IMR-90 (cell line): ENCODE results near the gene CD6. TPM values are rescaled to one million over a fixed set of nuclear protein-coding genes. Genes with fewer than 3 reads are reported as not detected.

Experiments
- ATAC-seq: fragments of 200-7000 bp; cut with Tn5 transposase; 2 replicates; pipeline ENCODE4 v1.9.1; 2020; ENCODE audit warnings: low read depth, mild to moderate bottlenecking, moderate library complexity
- BruUV-seq: library from RNA; stranded (reverse); fragments of 400-500 nt; replicated peaks from 2 replicates; lab custom pipeline; 2021; lab: Mats Ljungman, UMichigan
- CTCF ChIA-PET: fragments of 300-600 bp; formaldehyde crosslinking; extraction: SDS; loops from one replicate; lab custom pipeline; 2021; ENCODE audit warnings: antibody characterized with exemption; lab: Yijun Ruan, JAX
- POLR2A ChIA-PET: fragments of 300-600 bp; sonication (Branson Sonifier 250); formaldehyde crosslinking; loops from one replicate; lab custom pipeline; 2022; ENCODE audit warnings: antibody characterized with exemption; ENCODE audit not compliant: unreplicated experiment; lab: Charles Lee
- DNase-seq: peaks from one replicate; pipeline ENCODE4 v3.0.0; 2013
- H2AFZ ChIP-seq: replicated peaks from 2 replicates; pipeline ENCODE3; 2013; ENCODE audit warnings: low read length, mild to moderate bottlenecking; ENCODE audit not compliant: poor library complexity
- H2AK5ac ChIP-seq: 2 replicates; pipeline ENCODE4 v1.6.1; 2013; ENCODE audit warnings: low read depth, low read length, inconsistent platforms
- H2AK9ac ChIP-seq: replicated peaks from 2 replicates; pipeline ENCODE3; 2013; ENCODE audit warnings: mild to moderate bottlenecking, low read depth, low read length, moderate library complexity; ENCODE audit not compliant: poor library complexity
- H2BK120ac ChIP-seq: 2 replicates; pipeline ENCODE4 v1.6.1; 2013; ENCODE audit warnings: low read depth, low read length, inconsistent platforms
- H2BK15ac ChIP-seq: 3 replicates; pipeline ENCODE4 v1.6.1; 2013; ENCODE audit warnings: low read depth, low read length, inconsistent platforms
- H2BK20ac ChIP-seq: 2 replicates; pipeline ENCODE4 v1.6.1; 2013; ENCODE audit warnings: low read depth, mild to moderate bottlenecking, inconsistent platforms, low read length, moderate library complexity
- H2BK5ac ChIP-seq: 2 replicates; pipeline ENCODE4 v1.6.1; 2013; ENCODE audit warnings: mild to moderate bottlenecking, low read depth, low read length, inconsistent platforms; ENCODE audit not compliant: poor library complexity, severe bottlenecking
- H3K14ac ChIP-seq: replicated peaks from 2 replicates; pipeline ENCODE4 v1.6.1; 2013; ENCODE audit warnings: low read depth, low read length, inconsistent platforms
- H3K18ac ChIP-seq: 2 replicates; pipeline ENCODE4 v1.6.1; 2013; ENCODE audit warnings: low read depth, low read length, control low read depth
- H3K23ac ChIP-seq: 2 replicates; pipeline ENCODE4 v1.6.1; 2013; ENCODE audit warnings: low read depth, low read length, inconsistent platforms
- H3K27ac ChIP-seq: 2 replicates; pipeline ENCODE4 v1.5.1; 2013; ENCODE audit warnings: mild to moderate bottlenecking, control low read depth, low read length; ENCODE audit not compliant: insufficient read depth
- H3K27me3 ChIP-seq: 2 replicates; pipeline ENCODE4 v1.6.1; 2013; ENCODE audit warnings: low read length; ENCODE audit not compliant: control insufficient read depth, insufficient read depth
- H3K36me3 ChIP-seq: 2 replicates; pipeline ENCODE4 v1.6.1; 2013; ENCODE audit warnings: low read length, mixed read lengths; ENCODE audit not compliant: control insufficient read depth, insufficient read depth
- H3K4ac ChIP-seq: 2 replicates; pipeline ENCODE4 v1.6.1; 2013; ENCODE audit warnings: low read depth, low read length, inconsistent platforms
- H3K4me1 ChIP-seq: 2 replicates; pipeline ENCODE4 v1.6.1; 2013; ENCODE audit warnings: low read length, mixed read lengths; ENCODE audit not compliant: control insufficient read depth, insufficient read depth
- H3K4me2 ChIP-seq: 2 replicates; pipeline ENCODE4 v1.6.1; 2013; ENCODE audit warnings: low read depth, mild to moderate bottlenecking, control low read depth, low read length, moderate library complexity
- H3K4me3 ChIP-seq: 2 replicates; pipeline ENCODE4 v1.5.1; 2013; ENCODE audit warnings: low read depth, mild to moderate bottlenecking, control low read depth, low read length, moderate library complexity; ENCODE audit not compliant: insufficient read depth
- H3K56ac ChIP-seq: 2 replicates; pipeline ENCODE4 v1.6.1; 2013; ENCODE audit warnings: low read length, inconsistent platforms; ENCODE audit not compliant: insufficient read depth; ENCODE audit errors: extremely low read depth
- H3K79me1 ChIP-seq, 2 experiments: 2 replicates each; pipeline ENCODE4 v1.6.1; 2013; ENCODE audit warnings: low read length in 2 of 2, inconsistent platforms in 1 of 2, low read depth in 1 of 2
- H3K9ac ChIP-seq: 2 replicates; pipeline ENCODE4 v1.6.1; 2013; ENCODE audit warnings: low read depth, low read length, control low read depth
- H3K9me1 ChIP-seq: 2 replicates; pipeline ENCODE4 v1.6.1; 2013; ENCODE audit warnings: low read length, inconsistent platforms; ENCODE audit not compliant: insufficient read depth
- H3K9me3 ChIP-seq: 2 replicates; pipeline ENCODE4 v1.6.1; 2013; ENCODE audit warnings: low read length; ENCODE audit not compliant: control insufficient read depth, insufficient read depth
- H4K20me1 ChIP-seq: 2 replicates; pipeline ENCODE4 v1.6.1; 2013; ENCODE audit warnings: low read length, inconsistent platforms; ENCODE audit not compliant: insufficient read depth
- H4K5ac ChIP-seq: 2 replicates; pipeline ENCODE4 v1.6.1; 2013; ENCODE audit warnings: mild to moderate bottlenecking, low read depth, low read length, control low read depth
- H4K8ac ChIP-seq, 2 experiments: 2 replicates each; pipeline ENCODE4 v1.6.1; 2013; ENCODE audit warnings: low read depth in 2 of 2, low read length in 2 of 2, control low read depth in 1 of 2, inconsistent platforms in 1 of 2
- H4K91ac ChIP-seq: 2 replicates; pipeline ENCODE4 v1.6.1; 2013; ENCODE audit warnings: low read depth, low read length, inconsistent platforms; ENCODE audit not compliant: insufficient read depth
- BHLHE40 ChIP-seq: fragments of 150-350 bp; IDR thresholded peaks from 2 replicates; pipeline ENCODE4 v1.6.1; 2016; ENCODE audit warnings: mild to moderate bottlenecking, low read depth, low read length
- CEBPB ChIP-seq: IDR thresholded peaks from 2 replicates; pipeline ENCODE4 v1.6.1; 2012; ENCODE audit warnings: low read depth, low read length, improper control_type of control experiment
- CHD1 ChIP-seq: IDR thresholded peaks from 2 replicates; pipeline ENCODE4 v1.6.1; 2012; ENCODE audit warnings: low read depth, low read length, improper control_type of control experiment
- FOS ChIP-seq: fragments of 150-350 bp; IDR thresholded peaks from 2 replicates; pipeline ENCODE4 v1.6.1; 2016; ENCODE audit warnings: low read depth, low read length
- MAFK ChIP-seq: IDR thresholded peaks from 2 replicates; pipeline ENCODE4 v1.6.1; 2012; ENCODE audit warnings: low read depth, low read length, improper control_type of control experiment
- MAZ ChIP-seq: IDR thresholded peaks from 2 replicates; pipeline ENCODE4 v1.6.1; 2012; ENCODE audit warnings: low read depth, mild to moderate bottlenecking, low read length, improper control_type of control experiment, moderate library complexity, borderline replicate concordance
- MXI1 ChIP-seq: IDR thresholded peaks from 2 replicates; pipeline ENCODE4 v1.6.1; 2012; ENCODE audit warnings: low read depth, mild to moderate bottlenecking, low read length, moderate library complexity, borderline replicate concordance
- NFE2L2 ChIP-seq: fragments of 150-350 bp; IDR thresholded peaks from 2 replicates; pipeline ENCODE4 v1.6.1; 2016; ENCODE audit warnings: low read depth, mild to moderate bottlenecking, low read length
- POLR2A ChIP-seq: IDR thresholded peaks from 2 replicates; pipeline ENCODE4 v1.6.1; 2012; ENCODE audit warnings: mild to moderate bottlenecking, low read depth, low read length
- RAD21 ChIP-seq: IDR thresholded peaks from 2 replicates; pipeline ENCODE4 v1.6.1; 2012; ENCODE audit warnings: low read length, improper control_type of control experiment
- RCOR1 ChIP-seq: IDR thresholded peaks from 2 replicates; pipeline ENCODE4 v1.6.1; 2012; ENCODE audit warnings: mild to moderate bottlenecking, low read length, improper control_type of control experiment; ENCODE audit not compliant: insufficient replicate concordance
- RFX5 ChIP-seq: IDR thresholded peaks from 2 replicates; pipeline ENCODE4 v1.8.0; 2012; ENCODE audit warnings: low read depth, mild to moderate bottlenecking, low read length, moderate library complexity
- SMC3 ChIP-seq: fragments of 150-350 bp; IDR thresholded peaks from 2 replicates; pipeline ENCODE4 v1.6.1; 2016; ENCODE audit warnings: low read depth, mild to moderate bottlenecking, antibody characterized with exemption, low read length, moderate library complexity
- WGBS, 2 experiments: methylation state at CpG; one replicate each; pipeline versions ENCODE4 v1.1.5 to v1.1.7; 2013; ENCODE audit warnings: missing lambda C conversion rate in 2 of 2; ENCODE audit not compliant: insufficient read length in 1 of 2; ENCODE audit errors: extremely low coverage in 2 of 2; 5-methylcytosine and 5-hydroxymethylcytosine counted together
- dilution Hi-C: fragments of 300-500 bp; cut with HindIII; formaldehyde crosslinking; loops from one replicate; pipeline ENCODE4 v1.14.3; 2018; ENCODE audit warnings: low sequenced_read_pairs; ENCODE audit not compliant: unreplicated experiment
- in situ Hi-C: fragments of 300-500 bp; cut with MboI; formaldehyde crosslinking; loops from 3 replicates; pipeline ENCODE4 v1.14.3; 2019; ENCODE audit warnings: low sequenced_read_pairs, inconsistent platforms, mixed read lengths
- intact Hi-C: fragments of 100-400 bp; cut with micrococcal nuclease; formaldehyde crosslinking; loops from 2 replicates; pipeline ENCODE4 v1.10.0; 2022
- polyA plus RNA-seq, 3 experiments: library from polyadenylated mRNA; depleted of rRNA; stranded (reverse); fragments of >200 nt; gene quantifications; 2 replicates each; pipeline ENCODE4 v1.2.3, GENCODE V29; 2012; ENCODE audit warnings: low replicate concordance in 1 of 3
- total RNA-seq: library from RNA; depleted of rRNA; stranded (reverse); fragments of >200 nt; gene quantifications from 2 replicates; pipeline ENCODE4 v1.2.3, GENCODE V29; 2012
- TF ChIP-seq, protein P1 (sequence below): conservative IDR thresholded peaks from 2 replicates; pipeline ENCODE4 v1.5.1; 2012; ENCODE audit warnings: mild to moderate bottlenecking, low read depth, low read length, improper control_type of control experiment
- TF ChIP-seq, protein P2 (sequence below): fragments of 150-350 bp; IDR thresholded peaks from 2 replicates; pipeline ENCODE4 v1.6.1; 2016; ENCODE audit warnings: low read depth, mild to moderate bottlenecking, low read length, moderate library complexity, borderline replicate concordance
- TF ChIP-seq, protein P3 (sequence below): fragments of 150-350 bp; IDR thresholded peaks from 2 replicates; pipeline ENCODE4 v1.6.1; 2017; ENCODE audit warnings: mild to moderate bottlenecking, antibody characterized with exemption, low read length, low read depth

The CD6 gene
- total and polyA plus RNA-seq, 2 of the 4 experiments (the other 2 are of a cell fraction), result not detected

DNA sequence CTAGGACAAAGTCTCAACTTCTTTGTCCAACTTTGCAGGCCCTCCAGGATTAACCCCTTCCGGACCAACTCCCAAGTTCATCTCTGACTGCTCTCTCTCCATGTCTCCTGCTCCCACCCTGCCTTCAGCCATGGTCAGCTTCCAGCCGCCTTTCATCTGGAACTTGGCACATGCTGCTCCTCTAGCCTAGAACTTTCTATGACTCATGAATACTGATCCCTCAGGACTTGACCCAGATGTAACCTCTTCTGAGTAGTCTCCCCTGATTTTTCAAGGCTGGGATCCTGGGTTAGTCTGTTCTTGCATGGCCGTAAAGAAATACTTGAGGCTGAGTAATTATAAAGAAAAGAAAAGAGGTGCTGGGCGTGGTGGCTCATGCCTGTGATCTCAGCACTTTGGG lies 14.3 kb upstream of the CD6 start:
- Histone ChIP-seq H4K8ac (no peak overlapping the region), H2AK5ac (no peak overlapping the region), H3K4me3 (no peak overlapping the region), H3K14ac (no peak overlapping the region), H3K27ac (no peak overlapping the region), H3K79me1 (no peaks in the 10 kb centered on the region), H3K9me1 (no peaks in the 10 kb centered on the region), H3K4ac (no peak overlapping the region), H3K56ac (no peak overlapping the region), H3K23ac (no peak overlapping the region), H2BK20ac (no peak overlapping the region), H4K91ac (no peak overlapping the region), H2BK120ac (no peak overlapping the region), H3K4me1 (peaks cover 2% of the 10 kb centered on the region; the same call in 1 of the 2 replicates), H2BK5ac (no peak overlapping the region), H3K18ac (no peak overlapping the region), H3K9me3 (peaks cover 1% of the 10 kb centered on the region; the same call in 1 of the 2 replicates), H3K36me3 (no peaks in the 10 kb centered on the region), H3K4me2 (no peak overlapping the region), H4K20me1 (no peaks in the 10 kb centered on the region), H2AFZ (no peak overlapping the region), H2BK15ac (no peak overlapping the region), H4K5ac (no peak overlapping the region), H3K9ac (no peak overlapping the region), H3K27me3 (peaks cover 23% of the 10 kb centered on the region), H2AK9ac (no peak overlapping the region)
- in situ Hi-C loops, result no loop called here
- DNase-seq (no peak), ATAC-seq (no peak)
- 57% methylated on average over 1 of the region's 4 CpGs; no CpG with 5 or more reads in 1 of the 2 experiments for WGBS, 2 experiments
- TF ChIP-seq MAFK, result no peak
- TF ChIP-seq NFE2L2, result no peak
- no peak for TF ChIP-seq CHD1
- no peak for TF ChIP-seq RCOR1
- TF ChIP-seq, protein P1, sequence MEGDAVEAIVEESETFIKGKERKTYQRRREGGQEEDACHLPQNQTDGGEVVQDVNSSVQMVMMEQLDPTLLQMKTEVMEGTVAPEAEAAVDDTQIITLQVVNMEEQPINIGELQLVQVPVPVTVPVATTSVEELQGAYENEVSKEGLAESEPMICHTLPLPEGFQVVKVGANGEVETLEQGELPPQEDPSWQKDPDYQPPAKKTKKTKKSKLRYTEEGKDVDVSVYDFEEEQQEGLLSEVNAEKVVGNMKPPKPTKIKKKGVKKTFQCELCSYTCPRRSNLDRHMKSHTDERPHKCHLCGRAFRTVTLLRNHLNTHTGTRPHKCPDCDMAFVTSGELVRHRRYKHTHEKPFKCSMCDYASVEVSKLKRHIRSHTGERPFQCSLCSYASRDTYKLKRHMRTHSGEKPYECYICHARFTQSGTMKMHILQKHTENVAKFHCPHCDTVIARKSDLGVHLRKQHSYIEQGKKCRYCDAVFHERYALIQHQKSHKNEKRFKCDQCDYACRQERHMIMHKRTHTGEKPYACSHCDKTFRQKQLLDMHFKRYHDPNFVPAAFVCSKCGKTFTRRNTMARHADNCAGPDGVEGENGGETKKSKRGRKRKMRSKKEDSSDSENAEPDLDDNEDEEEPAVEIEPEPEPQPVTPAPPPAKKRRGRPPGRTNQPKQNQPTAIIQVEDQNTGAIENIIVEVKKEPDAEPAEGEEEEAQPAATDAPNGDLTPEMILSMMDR, result no peak
- TF ChIP-seq, protein P2, sequence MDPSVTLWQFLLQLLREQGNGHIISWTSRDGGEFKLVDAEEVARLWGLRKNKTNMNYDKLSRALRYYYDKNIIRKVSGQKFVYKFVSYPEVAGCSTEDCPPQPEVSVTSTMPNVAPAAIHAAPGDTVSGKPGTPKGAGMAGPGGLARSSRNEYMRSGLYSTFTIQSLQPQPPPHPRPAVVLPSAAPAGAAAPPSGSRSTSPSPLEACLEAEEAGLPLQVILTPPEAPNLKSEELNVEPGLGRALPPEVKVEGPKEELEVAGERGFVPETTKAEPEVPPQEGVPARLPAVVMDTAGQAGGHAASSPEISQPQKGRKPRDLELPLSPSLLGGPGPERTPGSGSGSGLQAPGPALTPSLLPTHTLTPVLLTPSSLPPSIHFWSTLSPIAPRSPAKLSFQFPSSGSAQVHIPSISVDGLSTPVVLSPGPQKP, result no peak
- TF ChIP-seq, protein P3, sequence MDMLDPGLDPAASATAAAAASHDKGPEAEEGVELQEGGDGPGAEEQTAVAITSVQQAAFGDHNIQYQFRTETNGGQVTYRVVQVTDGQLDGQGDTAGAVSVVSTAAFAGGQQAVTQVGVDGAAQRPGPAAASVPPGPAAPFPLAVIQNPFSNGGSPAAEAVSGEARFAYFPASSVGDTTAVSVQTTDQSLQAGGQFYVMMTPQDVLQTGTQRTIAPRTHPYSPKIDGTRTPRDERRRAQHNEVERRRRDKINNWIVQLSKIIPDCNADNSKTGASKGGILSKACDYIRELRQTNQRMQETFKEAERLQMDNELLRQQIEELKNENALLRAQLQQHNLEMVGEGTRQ, result no peak
- TF ChIP-seq MAZ, result no peak
- no peak for TF ChIP-seq CEBPB
- no peak for TF ChIP-seq RAD21
- no peak for TF ChIP-seq POLR2A
- no peak for TF ChIP-seq FOS
- TF ChIP-seq MXI1, result no peak
- no peak for TF ChIP-seq RFX5
- no peak for TF ChIP-seq SMC3
- no peak for TF ChIP-seq BHLHE40
- BruUV-seq, result no TSS peak
- intact Hi-C loops, result no loop called here
- dilution Hi-C loops, result no loop called here
- ChIA-PET CTCF (interaction anchor here (0.6 to 1.1 kb wide), 2 partner anchors 21 to 44 kb away, joined by 3 read pairs; partner anchors contain the start of gene TMEM109), POLR2A (no interaction called here)
